Panc1 (cell line): ENCODE results near the gene DALRD3. TPM values are rescaled to one million over a fixed set of nuclear protein-coding genes. Genes with fewer than 3 reads are reported as not detected.

ENCODE experiments used
- ATAC-seq: fragments of 200-7000 bp; cut with Tn5 transposase; 2 replicates; pipeline ENCODE4 v1.9.1; 2020; ENCODE audit warnings: mild to moderate bottlenecking, moderate library complexity
- BruUV-seq: library from RNA; stranded (reverse); fragments of 400-500 nt; replicated peaks from 2 replicates; lab custom pipeline; 2021; lab: Mats Ljungman, UMichigan
- CTCF ChIA-PET: fragments of 300-600 bp; sonication (Branson Sonifier 250); formaldehyde crosslinking; loops from one replicate; lab custom pipeline; 2022; ENCODE audit warnings: antibody characterized with exemption; lab: Charles Lee
- POLR2A ChIA-PET: fragments of 300-600 bp; sonication (Branson Sonifier 250); formaldehyde crosslinking; loops from one replicate; lab custom pipeline; 2022; ENCODE audit warnings: antibody characterized with exemption; lab: Charles Lee
- DNase-seq: peaks from one replicate; pipeline ENCODE4 v3.0.0-alpha.2; 2010; ENCODE audit warnings: low read depth, low spot score
- H3K27ac ChIP-seq: 2 replicates; pipeline ENCODE4 v1.5.1; 2011; ENCODE audit warnings: mild to moderate bottlenecking, low read length, inconsistent platforms
- H3K27me3 ChIP-seq: fragments of 200-500 bp; sonication (Bioruptor generic); 2 replicates; pipeline ENCODE4 v1.6.0; 2014; ENCODE audit warnings: low read length, inconsistent platforms; ENCODE audit not compliant: control insufficient read depth, insufficient read depth
- H3K36me3 ChIP-seq: fragments of 200-500 bp; sonication (Bioruptor generic); 2 replicates; pipeline ENCODE4 v1.5.1; 2014; ENCODE audit warnings: inconsistent platforms, mild to moderate bottlenecking, low read length, moderate library complexity; ENCODE audit not compliant: control insufficient read depth, insufficient read depth
- H3K4me1 ChIP-seq: 2 replicates; pipeline ENCODE4 v1.5.1; 2011; ENCODE audit warnings: inconsistent platforms, mild to moderate bottlenecking, low read length, moderate library complexity; ENCODE audit not compliant: control insufficient read depth, insufficient read depth
- H3K4me3 ChIP-seq, 2 experiments: 2 replicates each; pipeline ENCODE4 v1.5.1; 2011 to 2012; ENCODE audit warnings: low read depth in 2 of 2, low read length in 2 of 2, mild to moderate bottlenecking in 2 of 2, inconsistent platforms in 1 of 2, moderate library complexity in 1 of 2
- H3K9me3 ChIP-seq: fragments of 200-500 bp; sonication (Bioruptor generic); 2 replicates; pipeline ENCODE4 v1.5.1; 2014; ENCODE audit warnings: low read depth, mild to moderate bottlenecking, inconsistent platforms, low read length, moderate library complexity; ENCODE audit not compliant: control insufficient read depth, insufficient read depth
- CTCF ChIP-seq: fragments of 450-650 bp; IDR thresholded peaks from 2 replicates; pipeline ENCODE4 v1.5.1; 2017; ENCODE audit warnings: mild to moderate bottlenecking
- POLR2AphosphoS5 ChIP-seq: IDR thresholded peaks from 2 replicates; pipeline ENCODE4 v1.6.1; 2012; ENCODE audit warnings: mild to moderate bottlenecking, low read depth, low read length, moderate library complexity
- SIN3A ChIP-seq: IDR thresholded peaks from 2 replicates; pipeline ENCODE4 v1.6.1; 2012; ENCODE audit warnings: low read depth, mild to moderate bottlenecking, low read length, moderate library complexity, borderline replicate concordance; ENCODE audit not compliant: insufficient read depth
- TCF7L2 ChIP-seq: IDR thresholded peaks from 2 replicates; pipeline ENCODE4 v1.6.1; 2011; ENCODE audit warnings: mild to moderate bottlenecking, low read depth, low read length, inconsistent platforms
- in situ Hi-C: cut with HindIII; loops from 2 replicates; pipeline ENCODE4 v1.10.0; 2016; ENCODE audit warnings: low sequenced_read_pairs, low pct_unique_long_range_greater_than_20kb
- intact Hi-C: fragments of 100-400 bp; cut with micrococcal nuclease; formaldehyde crosslinking; loops from one replicate; pipeline ENCODE4 v1.10.0; 2022; ENCODE audit not compliant: unreplicated experiment
- total RNA-seq: library from RNA; stranded (reverse); gene quantifications from one replicate; pipeline ENCODE4 v1.2.1, GENCODE V29; 2021; ENCODE audit not compliant: unreplicated experiment
- TF ChIP-seq, protein P1 (sequence below), 2 experiments: IDR thresholded peaks; 2 replicates each; pipeline ENCODE4 v1.6.1; 2011 to 2012; ENCODE audit warnings: low read depth in 2 of 2, control low read depth in 1 of 2, low read length in 1 of 2, mild to moderate bottlenecking in 1 of 2, moderate library complexity in 1 of 2; ENCODE audit not compliant: insufficient read depth in 1 of 2

The DALRD3 gene
- total RNA-seq, 1 experiment from 2014 or later, result 22.5 TPM

DNA sequence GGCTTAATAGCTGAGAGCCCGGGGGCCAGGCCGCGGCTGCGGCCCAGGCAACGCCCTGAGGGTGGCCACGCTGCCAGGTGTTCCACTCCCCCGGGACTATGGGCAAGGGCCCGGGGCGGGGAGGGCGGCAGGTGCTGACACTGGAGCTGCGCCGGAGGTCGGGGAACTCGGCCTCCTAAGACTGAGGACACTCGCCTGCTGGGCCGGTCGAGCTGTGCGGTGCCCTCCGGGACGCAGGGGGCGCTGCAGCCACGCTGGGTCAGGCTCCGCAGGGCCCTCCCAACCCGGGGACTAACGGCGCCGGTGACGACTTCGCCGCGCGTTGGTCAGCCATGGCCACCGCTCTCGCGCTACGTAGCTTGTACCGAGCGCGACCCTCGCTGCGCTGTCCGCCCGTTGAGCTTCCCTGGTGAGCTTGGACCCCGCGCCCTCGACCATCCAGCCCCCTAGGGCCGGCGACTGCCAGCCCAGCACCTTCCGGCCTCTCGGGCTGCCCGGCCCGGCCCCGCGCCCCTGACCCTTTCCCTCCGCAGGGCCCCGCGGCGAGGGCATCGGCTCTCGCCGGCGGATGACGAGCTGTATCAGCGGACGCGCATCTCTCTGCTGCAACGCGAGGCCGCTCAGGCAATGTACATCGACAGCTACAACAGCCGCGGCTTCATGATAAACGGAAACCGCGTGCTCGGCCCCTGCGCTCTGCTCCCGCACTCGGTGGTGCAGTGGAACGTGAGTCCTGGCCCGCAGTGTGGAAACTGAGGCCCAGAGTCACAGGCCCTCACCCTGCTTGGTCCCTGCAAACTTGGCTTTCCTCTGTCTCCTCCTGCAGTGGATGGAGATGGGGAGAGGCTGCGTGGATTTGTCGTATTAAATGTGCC is 3.7 kb upstream of the DALRD3 start, which contains the start of gene NDUFAF3:
Gene NDUFAF3, plus strand, starts transcription at position 309 of the 875 bp plus-strand sequence. Its CDS starts 24 bp downstream, at position 333.
- DNase-seq (no peak), ATAC-seq (peak; percentile 66)
- ChIA-PET CTCF (interaction anchor here (1.5 kb wide), 1 partner anchor 34 kb away, joined by 4 read pairs; no protein-coding TSS in a partner anchor), POLR2A (interaction anchor here (0.5 to 1.1 kb wide), 4 partner anchors 34 to 400 kb away, joined by 5 to 11 read pairs (median 8); partner anchors contain the start of gene TMEM89)
- peak within 1 kb of the TSS; percentile 71 to 90 for H3K4me3 ChIP-seq
- intact Hi-C loops (no loop called here), in situ Hi-C loops (no loop called here)
- BruUV-seq, result no TSS peak
- TF ChIP-seq POLR2AphosphoS5 (peak; percentile 11), TCF7L2 (0 out of 2 replicates have a peak, but pooled peaks have one; percentile 21), CTCF (peak; percentile 92), SIN3A (no peak)
- TF ChIP-seq, protein P1, sequence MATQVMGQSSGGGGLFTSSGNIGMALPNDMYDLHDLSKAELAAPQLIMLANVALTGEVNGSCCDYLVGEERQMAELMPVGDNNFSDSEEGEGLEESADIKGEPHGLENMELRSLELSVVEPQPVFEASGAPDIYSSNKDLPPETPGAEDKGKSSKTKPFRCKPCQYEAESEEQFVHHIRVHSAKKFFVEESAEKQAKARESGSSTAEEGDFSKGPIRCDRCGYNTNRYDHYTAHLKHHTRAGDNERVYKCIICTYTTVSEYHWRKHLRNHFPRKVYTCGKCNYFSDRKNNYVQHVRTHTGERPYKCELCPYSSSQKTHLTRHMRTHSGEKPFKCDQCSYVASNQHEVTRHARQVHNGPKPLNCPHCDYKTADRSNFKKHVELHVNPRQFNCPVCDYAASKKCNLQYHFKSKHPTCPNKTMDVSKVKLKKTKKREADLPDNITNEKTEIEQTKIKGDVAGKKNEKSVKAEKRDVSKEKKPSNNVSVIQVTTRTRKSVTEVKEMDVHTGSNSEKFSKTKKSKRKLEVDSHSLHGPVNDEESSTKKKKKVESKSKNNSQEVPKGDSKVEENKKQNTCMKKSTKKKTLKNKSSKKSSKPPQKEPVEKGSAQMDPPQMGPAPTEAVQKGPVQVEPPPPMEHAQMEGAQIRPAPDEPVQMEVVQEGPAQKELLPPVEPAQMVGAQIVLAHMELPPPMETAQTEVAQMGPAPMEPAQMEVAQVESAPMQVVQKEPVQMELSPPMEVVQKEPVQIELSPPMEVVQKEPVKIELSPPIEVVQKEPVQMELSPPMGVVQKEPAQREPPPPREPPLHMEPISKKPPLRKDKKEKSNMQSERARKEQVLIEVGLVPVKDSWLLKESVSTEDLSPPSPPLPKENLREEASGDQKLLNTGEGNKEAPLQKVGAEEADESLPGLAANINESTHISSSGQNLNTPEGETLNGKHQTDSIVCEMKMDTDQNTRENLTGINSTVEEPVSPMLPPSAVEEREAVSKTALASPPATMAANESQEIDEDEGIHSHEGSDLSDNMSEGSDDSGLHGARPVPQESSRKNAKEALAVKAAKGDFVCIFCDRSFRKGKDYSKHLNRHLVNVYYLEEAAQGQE (IDR thresholded peaks at IDR 0.05; ENCODE audit: insufficient read depth in 1 of 2, low read depth in 2 of 2, low read length in 1 of 2), result no peak
- H3K36me3 ChIP-seq, result peaks cover 9% of the 10 kb centered on the region
- no peaks in the 10 kb centered on the region for H3K27me3 ChIP-seq
- no peaks in the 10 kb centered on the region for H3K9me3 ChIP-seq
- peaks cover 26% of the 10 kb centered on the region for H3K4me1 ChIP-seq
- peak within 1 kb of the TSS; percentile 97 for H3K27ac ChIP-seq

DNA sequence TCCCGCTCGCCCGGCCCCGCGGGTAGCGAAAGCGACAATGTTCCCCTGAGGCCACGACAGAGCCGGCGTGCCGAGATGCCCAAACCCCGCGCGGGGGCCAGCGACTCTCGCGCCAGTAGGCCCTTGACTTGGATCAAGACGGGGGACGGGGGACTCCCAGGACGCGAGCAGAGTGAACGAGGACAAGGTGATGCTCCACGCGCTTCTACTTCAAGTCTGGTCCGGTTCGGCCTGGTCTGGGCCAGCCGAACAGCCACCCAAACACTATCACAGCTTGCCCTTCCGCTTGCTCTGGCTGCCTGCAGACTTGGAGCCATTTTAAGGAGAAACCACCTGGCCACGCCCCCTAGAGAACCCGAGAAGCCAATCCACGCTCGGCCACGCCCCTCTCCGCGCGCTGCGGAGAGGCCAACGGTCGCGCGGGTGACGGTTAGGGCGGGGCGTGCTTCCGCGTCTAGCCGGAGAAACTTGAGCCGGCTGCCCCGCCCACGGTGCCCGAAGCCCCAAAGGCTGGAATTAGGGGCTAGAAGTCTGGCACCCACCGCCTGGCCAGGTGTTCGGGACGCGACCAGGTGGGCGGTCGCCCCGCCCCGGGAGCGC is 2.9 kb upstream of the DALRD3 start:
- ChIA-PET CTCF (interaction anchor here (1.5 kb wide), 1 partner anchor 33 kb away, joined by 4 read pairs; no protein-coding TSS in a partner anchor), POLR2A (interaction anchor here (0.6 to 1.1 kb wide), 2 partner anchors 33 to 399 kb away, joined by 5 to 11 read pairs; partner anchors contain the start of gene TMEM89)
- Histone ChIP-seq H3K9me3 (no peaks in the 10 kb centered on the region), H3K4me1 (peaks cover 29% of the 10 kb centered on the region), H3K4me3 (peak overlapping the region; percentile 71 to 90), H3K36me3 (peaks cover 9% of the 10 kb centered on the region), H3K27ac (peak overlapping the region; percentile 97), H3K27me3 (no peaks in the 10 kb centered on the region)
- TF ChIP-seq SIN3A (peak; percentile 73; the same call in 1 of the 2 replicates), POLR2AphosphoS5 (peak; percentile 99), CTCF (no peak)
- DNase-seq, result peak; percentile 77
- peak; percentile 54 for ATAC-seq
- BruUV-seq, result no TSS peak
- in situ Hi-C loops (no loop called here), intact Hi-C loops (no loop called here)
